IPS-15b (cell line): Measurements from ENCODE around the gene ADGRF3.
"Not testable (repeated sequence)": the region's sequence is repeated elsewhere in the genome, so short reads cannot be mapped to it uniquely, and the experiment has no call there.

Experiments
- H3K27me3 ChIP-seq: one replicate; pipeline ENCODE4 v1.6.1; 2013; ENCODE audit warnings: low read length; ENCODE audit not compliant: control insufficient read depth, insufficient read depth
- H3K36me3 ChIP-seq: one replicate; pipeline ENCODE4 v1.6.1; 2013; ENCODE audit warnings: low read length; ENCODE audit not compliant: control insufficient read depth, insufficient read depth
- H3K4me1 ChIP-seq: one replicate; pipeline ENCODE4 v1.6.1; 2013; ENCODE audit warnings: mild to moderate bottlenecking, low read length; ENCODE audit not compliant: control insufficient read depth, insufficient read depth
- H3K4me3 ChIP-seq: one replicate; pipeline ENCODE4 v1.5.1; 2013; ENCODE audit warnings: low read depth, low read length
- H3K9ac ChIP-seq: one replicate; pipeline ENCODE4 v1.6.1; 2013; ENCODE audit warnings: low read depth, mild to moderate bottlenecking, low read length
- H3K9me3 ChIP-seq: one replicate; pipeline ENCODE4 v1.6.1; 2013; ENCODE audit warnings: mild to moderate bottlenecking, low read length; ENCODE audit not compliant: control insufficient read depth, insufficient read depth

ADGRF3 gene

GRCh38 chr2:26347286-26347865 lies 787 bp upstream of the ADGRF3 start:
- Histone ChIP-seq H3K4me3 (peak overlapping the region; percentile 86), H3K36me3 (no peaks in the 10 kb centered on the region), H3K9me3 (no peaks in the 10 kb centered on the region), H3K4me1 (peaks cover 3% of the 10 kb centered on the region), H3K9ac (no peak overlapping the region), H3K27me3 (no peaks in the 10 kb centered on the region)

DNA sequence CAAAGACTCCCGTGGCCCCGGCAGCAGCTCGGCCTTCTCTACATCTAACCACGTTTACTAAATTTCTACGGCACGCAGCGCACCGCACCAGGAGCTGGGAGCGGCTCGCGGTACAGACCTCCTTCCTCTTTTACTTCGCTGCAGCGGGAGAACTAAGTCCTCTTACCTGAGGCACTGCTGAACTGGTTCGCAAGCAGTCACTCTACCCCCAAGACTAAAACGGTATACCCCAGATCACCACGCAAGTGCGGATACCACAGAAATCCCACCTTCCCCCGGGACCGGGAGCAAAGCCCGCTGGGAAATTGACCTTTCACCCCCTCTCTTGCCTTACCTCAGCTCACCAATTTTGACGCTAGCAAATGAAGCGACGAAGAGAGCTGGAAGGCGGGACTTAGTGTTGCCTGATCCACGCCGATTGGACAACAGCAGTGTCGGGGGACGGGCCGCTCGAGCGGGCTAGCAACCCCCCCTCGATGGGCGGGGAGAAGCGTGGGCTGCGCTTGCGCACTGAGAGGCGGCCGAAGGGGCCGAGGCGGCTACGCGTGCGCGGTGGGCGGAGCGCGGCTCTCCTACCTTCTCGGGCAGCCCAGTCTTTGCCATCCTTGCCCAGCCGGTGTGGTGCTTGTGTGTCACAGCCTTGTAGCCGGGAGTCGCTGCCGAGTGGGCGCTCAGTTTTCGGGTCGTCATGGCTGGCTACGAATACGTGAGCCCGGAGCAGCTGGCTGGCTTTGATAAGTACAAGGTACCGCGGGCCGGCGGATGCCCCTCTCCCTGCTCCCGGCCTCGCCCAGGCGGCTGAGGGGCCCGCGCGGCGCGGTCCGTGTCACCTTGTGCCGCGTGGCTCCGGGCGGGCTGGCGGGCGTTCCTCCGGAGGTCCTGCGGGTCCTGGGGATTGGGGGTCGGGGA lies 790 bp downstream of the ADGRF3 start, which contains the start of gene SELENOI:
Gene SELENOI (plus strand): TSS at position 599 of the 909 bp plus-strand sequence. CDS start 90 bp downstream, at position 689.
- peak within 1 kb of the TSS; percentile 96 for H3K9ac ChIP-seq
- H3K36me3 ChIP-seq = no peaks in the 10 kb centered on the region
- H3K4me1 ChIP-seq = peaks cover 3% of the 10 kb centered on the region
- H3K4me3 ChIP-seq = peak within 1 kb of the TSS; percentile 86
- no peaks in the 10 kb centered on the region for H3K27me3 ChIP-seq
- H3K9me3 ChIP-seq = no peaks in the 10 kb centered on the region

- Histone ChIP-seq H3K9ac (peak overlapping the region; percentile 96), H3K36me3 (no peaks in the 10 kb centered on the region), H3K4me3 (peak overlapping the region; percentile 86), H3K4me1 (peaks cover 3% of the 10 kb centered on the region), H3K9me3 (no peaks in the 10 kb centered on the region), H3K27me3 (no peaks in the 10 kb centered on the region)
Measured at GRCh38 chr2:26345283-26345544, 1.4 kb downstream of the ADGRF3 start.

GRCh38 chr2:26344581-26345282 lies 1.9 kb downstream of the ADGRF3 start:
- peak overlapping the region; percentile 86 for H3K4me3 ChIP-seq
- peaks cover 5% of the 10 kb centered on the region for H3K4me1 ChIP-seq
- H3K9ac ChIP-seq = peak overlapping the region; percentile 96
- H3K9me3 ChIP-seq = no peaks in the 10 kb centered on the region
- no peaks in the 10 kb centered on the region for H3K27me3 ChIP-seq
- no peaks in the 10 kb centered on the region for H3K36me3 ChIP-seq

DNA sequence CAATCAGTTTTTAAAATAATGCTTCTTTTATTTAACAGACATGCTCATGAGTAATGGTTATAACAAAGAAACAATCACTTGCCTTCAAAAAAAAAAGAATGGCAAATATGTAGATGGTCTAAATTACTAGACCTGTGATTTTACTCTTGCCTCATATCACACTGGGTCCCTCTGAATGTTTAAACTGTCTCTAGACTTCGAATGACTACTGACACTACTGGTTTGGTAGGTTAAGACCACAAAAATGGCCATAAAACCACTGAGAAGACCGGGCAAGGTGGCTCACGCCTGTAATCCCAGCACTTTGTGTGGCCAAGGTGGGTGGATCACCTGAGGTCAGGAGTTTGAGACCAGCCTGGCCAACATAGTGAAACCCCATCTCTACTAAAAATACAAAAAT lies 5.8 kb downstream of the ADGRF3 start:
- Histone ChIP-seq H3K9me3 (no peaks in the 10 kb centered on the region), H3K9ac (no peak overlapping the region), H3K4me1 (peaks cover 2% of the 10 kb centered on the region), H3K36me3 (no peaks in the 10 kb centered on the region), H3K27me3 (no peaks in the 10 kb centered on the region), H3K4me3 (no peak overlapping the region)

GRCh38 chr2:26337298-26337697 lies 9.3 kb downstream of the ADGRF3 start:
- H3K27me3 ChIP-seq = no peaks in the 10 kb centered on the region
- no peak overlapping the region for H3K4me3 ChIP-seq
- peaks cover 2% of the 10 kb centered on the region for H3K4me1 ChIP-seq
- no peak overlapping the region for H3K9ac ChIP-seq
- no peaks in the 10 kb centered on the region for H3K9me3 ChIP-seq
- no peaks in the 10 kb centered on the region for H3K36me3 ChIP-seq

- H3K36me3 ChIP-seq = no peaks in the 10 kb centered on the region
- no peak overlapping the region for H3K4me3 ChIP-seq
- H3K9me3 ChIP-seq = no peaks in the 10 kb centered on the region
- no peaks in the 10 kb centered on the region for H3K27me3 ChIP-seq
- H3K9ac ChIP-seq = no peak overlapping the region
- H3K4me1 ChIP-seq = peaks cover 2% of the 10 kb centered on the region
Measured at GRCh38 chr2:26336719-26337118, 9.9 kb downstream of the ADGRF3 start.

- H3K4me1 ChIP-seq = peaks cover 2% of the 10 kb centered on the region
- no peak overlapping the region for H3K9ac ChIP-seq
- H3K27me3 ChIP-seq = no peaks in the 10 kb centered on the region
- no peak overlapping the region for H3K4me3 ChIP-seq
- no peaks in the 10 kb centered on the region for H3K36me3 ChIP-seq
- H3K9me3 ChIP-seq = no peaks in the 10 kb centered on the region
Measured at GRCh38 chr2:26335231-26335630, 11.4 kb downstream of the ADGRF3 start.

GRCh38 chr2:26333293-26333692 lies 13.3 kb downstream of the ADGRF3 start:
- no peak overlapping the region for H3K4me3 ChIP-seq
- H3K4me1 ChIP-seq = no peaks in the 10 kb centered on the region
- no peak overlapping the region for H3K9ac ChIP-seq
- no peaks in the 10 kb centered on the region for H3K9me3 ChIP-seq
- H3K36me3 ChIP-seq = no peaks in the 10 kb centered on the region
- H3K27me3 ChIP-seq = no peaks in the 10 kb centered on the region

DNA sequence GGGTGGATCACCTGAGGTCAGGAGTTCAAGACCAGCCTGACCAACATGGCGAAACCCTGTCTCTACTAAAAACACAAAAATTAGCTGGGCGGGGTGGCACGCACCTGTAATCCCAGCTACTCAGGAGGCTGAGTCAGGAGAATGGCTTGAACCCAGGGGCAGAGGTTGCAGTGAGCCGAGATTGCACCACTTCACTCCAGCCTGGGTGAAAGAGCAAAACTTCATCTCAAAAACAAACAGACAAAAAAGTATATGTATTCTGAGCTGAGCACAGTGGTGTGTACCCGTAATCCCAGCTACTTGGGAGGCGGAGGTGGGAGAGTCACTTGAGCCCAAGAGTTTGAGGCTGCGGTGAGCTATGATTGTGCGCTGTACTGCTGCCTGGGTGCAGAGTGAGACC lies 15.3 kb downstream of the ADGRF3 start:
- H3K4me1 ChIP-seq, H3K9ac ChIP-seq, H3K27me3 ChIP-seq, H3K9me3 ChIP-seq, H3K36me3 ChIP-seq, H3K4me3 ChIP-seq: not testable (repeated sequence)

DNA sequence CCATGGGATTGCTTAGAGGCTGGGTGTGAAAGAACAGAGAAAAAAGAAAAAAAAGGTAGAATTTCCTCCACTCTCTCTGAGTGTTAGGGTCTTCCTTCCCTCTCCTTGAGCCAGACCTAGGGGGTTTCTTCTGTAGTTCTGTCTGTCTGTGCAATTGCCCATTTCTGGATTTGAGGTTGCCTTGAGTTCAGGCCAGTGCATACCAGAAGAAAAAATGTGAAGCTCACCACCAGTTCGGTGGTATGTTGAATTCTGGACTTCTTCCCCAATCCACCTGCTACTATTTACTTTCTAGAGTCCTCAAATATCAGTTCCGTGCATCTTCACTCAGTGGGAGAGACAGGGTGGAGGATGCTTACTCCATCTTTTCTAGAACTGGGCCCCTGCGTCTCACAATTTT lies 16.0 kb downstream of the ADGRF3 start:
- no peaks in the 10 kb centered on the region for H3K9me3 ChIP-seq
- H3K27me3 ChIP-seq = no peaks in the 10 kb centered on the region
- no peak overlapping the region for H3K4me3 ChIP-seq
- H3K36me3 ChIP-seq = no peaks in the 10 kb centered on the region
- H3K9ac ChIP-seq = no peak overlapping the region
- no peaks in the 10 kb centered on the region for H3K4me1 ChIP-seq

- Histone ChIP-seq H3K27me3 (no peaks in the 10 kb centered on the region), H3K9me3 (no peaks in the 10 kb centered on the region), H3K4me3 (no peak overlapping the region), H3K4me1 (no peaks in the 10 kb centered on the region), H3K36me3 (no peaks in the 10 kb centered on the region), H3K9ac (no peak overlapping the region)
Measured at GRCh38 chr2:26330114-26330549, 16.5 kb downstream of the ADGRF3 start.
